CD14-positive monocyte (primary cell): ENCODE measurements around the gene NOTCH3. TPM values are rescaled to one million over a fixed set of nuclear protein-coding genes. Genes with fewer than 3 reads are reported as not detected.

Source experiments
- DNase-seq, 3 donors: peaks; one replicate each; pipeline ENCODE4 v3.0.0-alpha.2; 2011 to 2022
- H2AFZ ChIP-seq: 2 replicates; pipeline ENCODE4 v1.6.0; 2012; ENCODE audit warnings: mild to moderate bottlenecking, low read depth, low read length, inconsistent platforms; ENCODE audit not compliant: insufficient read depth, poor library complexity, severe bottlenecking
- H3K27ac ChIP-seq, 2 donors: 1 replicate in 1 of 2; 2 replicates in 1 of 2; pipeline ENCODE4 v1.5.1; 2012 to 2013; ENCODE audit warnings: low read length in 2 of 2, control low read depth in 1 of 2, inconsistent platforms in 1 of 2, low read depth in 1 of 2, mild to moderate bottlenecking in 1 of 2
- H3K27me3 ChIP-seq, 2 donors: one replicate each; pipeline versions ENCODE4 v1.6.0 to v1.6.1; 2011 to 2013; ENCODE audit warnings: low read length in 2 of 2; ENCODE audit not compliant: control insufficient read depth in 2 of 2, insufficient read depth in 2 of 2
- H3K36me3 ChIP-seq, 2 donors: replicated peaks in 1 of 2; 1 replicate in 1 of 2; 2 replicates in 1 of 2; pipeline versions ENCODE4 v1.5.1 to v1.6.1; 2012 to 2013; ENCODE audit warnings: low read length in 2 of 2, control low read depth in 1 of 2, inconsistent platforms in 1 of 2, mild to moderate bottlenecking in 1 of 2; ENCODE audit not compliant: insufficient read depth in 2 of 2, control insufficient read depth in 1 of 2
- H3K4me1 ChIP-seq, 2 donors: 1 replicate in 1 of 2; 2 replicates in 1 of 2; pipeline versions ENCODE4 v1.5.1 to v1.6.1; 2012 to 2013; ENCODE audit warnings: low read length in 2 of 2, control low read depth in 1 of 2, inconsistent platforms in 1 of 2, mild to moderate bottlenecking in 1 of 2, moderate library complexity in 1 of 2; ENCODE audit not compliant: insufficient read depth in 2 of 2, control insufficient read depth in 1 of 2
- H3K4me2 ChIP-seq: replicated peaks from 2 replicates; pipeline ENCODE3; 2012; ENCODE audit warnings: low read length, moderate library complexity, mild to moderate bottlenecking; ENCODE audit not compliant: poor library complexity, severe bottlenecking; ENCODE audit errors: extremely low read depth
- H3K4me3 ChIP-seq, 3 experiments: fragments of 200-600 bp in 1 of 3; sonication (generic) in 1 of 3; replicated peaks in 1 of 3; 1 replicate in 2 of 3; 2 replicates in 1 of 3; pipeline ENCODE4 v1.5.1; 2011 to 2013; ENCODE audit warnings: low read length in 3 of 3, mild to moderate bottlenecking in 3 of 3, control low read depth in 2 of 3, low read depth in 2 of 3, inconsistent platforms in 1 of 3, moderate library complexity in 1 of 3
- H3K79me2 ChIP-seq: 2 replicates; pipeline ENCODE4 v1.6.0; 2012; ENCODE audit warnings: mild to moderate bottlenecking, control low read depth, inconsistent platforms, low read length, moderate library complexity; ENCODE audit not compliant: insufficient read depth
- H3K9ac ChIP-seq: 2 replicates; pipeline ENCODE4 v1.6.0; 2017; ENCODE audit warnings: low read length, mild to moderate bottlenecking; ENCODE audit not compliant: insufficient read depth, poor library complexity, severe bottlenecking
- H3K9me3 ChIP-seq, 2 donors: replicated peaks in 1 of 2; 1 replicate in 1 of 2; 2 replicates in 1 of 2; pipeline versions ENCODE4 v1.5.1 to v1.6.1; 2012 to 2013; ENCODE audit warnings: low read length in 2 of 2, control low read depth in 1 of 2; ENCODE audit not compliant: control insufficient read depth in 1 of 2, insufficient read depth in 1 of 2
- H4K20me1 ChIP-seq: 2 replicates; pipeline ENCODE4 v1.6.0; 2012; ENCODE audit warnings: mild to moderate bottlenecking, low read length, control low read depth, moderate library complexity; ENCODE audit not compliant: insufficient read depth
- H3K27ac Mint-ChIP-seq, 7 donors: one replicate each; pipeline ENCODE4 v1.8.0; 2020; ENCODE audit warnings: mild to moderate bottlenecking in 7 of 7, mixed read lengths in 7 of 7, moderate library complexity in 6 of 7, inconsistent platforms in 2 of 7
- H3K27me3 Mint-ChIP-seq, 3 donors: one replicate each; pipeline ENCODE4 v1.8.0; 2021 to 2022; ENCODE audit warnings: low read depth in 3 of 3, mild to moderate bottlenecking in 3 of 3, mixed read lengths in 3 of 3, moderate library complexity in 3 of 3, inconsistent platforms in 1 of 3
- H3K36me3 Mint-ChIP-seq, 2 donors: one replicate each; pipeline ENCODE4 v1.8.0; 2020; ENCODE audit warnings: mixed read lengths in 2 of 2, inconsistent platforms in 1 of 2, mild to moderate bottlenecking in 1 of 2
- H3K4me1 Mint-ChIP-seq: one replicate; pipeline ENCODE4 v1.8.0; 2020; ENCODE audit warnings: mild to moderate bottlenecking, mixed read lengths
- H3K4me3 Mint-ChIP-seq, 2 donors: one replicate each; pipeline ENCODE4 v1.8.0; 2020; ENCODE audit warnings: mild to moderate bottlenecking in 2 of 2, mixed read lengths in 2 of 2, moderate library complexity in 1 of 2
- H3K9me3 Mint-ChIP-seq, 7 donors: one replicate each; pipeline ENCODE4 v1.8.0; 2020 to 2022; ENCODE audit warnings: mixed read lengths in 7 of 7, mild to moderate bottlenecking in 6 of 7, moderate library complexity in 6 of 7, inconsistent platforms in 2 of 7
- CTCF ChIP-seq: fragments of 200-600 bp; IDR thresholded peaks from one replicate; pipeline ENCODE4 v1.8.0; 2022; ENCODE audit warnings: antibody characterized with exemption, mild to moderate bottlenecking
- WGBS: methylation state at CpG from one replicate; pipeline ENCODE4 v1.1.5; 2013; ENCODE audit warnings: missing lambda C conversion rate; ENCODE audit not compliant: insufficient coverage; 5-methylcytosine and 5-hydroxymethylcytosine counted together
- intact Hi-C, 2 donors: fragments of 100-400 bp; cut with micrococcal nuclease; formaldehyde crosslinking; loops; one replicate each; pipeline versions ENCODE4 v1.15.0 to v1.15.1; 2023
- polyA plus RNA-seq, 3 donors: library from polyadenylated mRNA; depleted of rRNA in 1 of 3; unstranded in 2 of 3; stranded (reverse) in 1 of 3; fragments of 300-500 nt in 2 of 3; fragments of >200 nt in 1 of 3; fragmentation: Illumina TruSeq in 2 of 3; gene quantifications; 1 replicate in 2 of 3; 2 replicates in 1 of 3; pipeline ENCODE4 v1.2.3, GENCODE V29; 2012 to 2021

NOTCH3 gene
- polyA plus RNA-seq, 3 donors = 0.05 to 0.51 TPM; not detected in 1

- no peak for TF ChIP-seq CTCF
- Mint-ChIP-seq H3K27me3 (peaks cover 4 to 11% (median 8%) of the 10 kb centered on the region in 3 donors), H3K9me3 (peaks cover 0 to under 1% (median 0%) of the 10 kb centered on the region in 7 donors), H3K27ac (no peak overlapping the region), H3K4me3 (no peak overlapping the region), H3K4me1 (no peaks in the 10 kb centered on the region), H3K36me3 (peaks cover 36 to 46% of the 10 kb centered on the region in 2 donors)
- peaks cover 38 to 46% of the 10 kb centered on the region in 2 donors for H3K36me3 ChIP-seq
- no peak for DNase-seq
- H4K20me1 ChIP-seq = no peaks in the 10 kb centered on the region
- no peaks in the 10 kb centered on the region for H3K4me1 ChIP-seq
- intact Hi-C loops = no loop called here
- H3K27me3 ChIP-seq = peaks cover 0 to 4% of the 10 kb centered on the region in 2 donors
- H3K27ac ChIP-seq = no peak overlapping the region
- H3K4me3 ChIP-seq = no peak overlapping the region
- H3K4me2 ChIP-seq = no peak overlapping the region
- no peak overlapping the region for H2AFZ ChIP-seq
- 95% methylated on average over 57 of the region's 58 CpGs for WGBS
- H3K9me3 ChIP-seq = no peaks in the 10 kb centered on the region
- no peaks in the 10 kb centered on the region for H3K79me2 ChIP-seq
- no peak overlapping the region for H3K9ac ChIP-seq
Measured at GRCh38 chr19:15113245-15114152, 87.3 kb downstream of the NOTCH3 start.

GRCh38 chr19:15112385-15112784 lies 88.4 kb downstream of the NOTCH3 start:
- Histone ChIP-seq H3K4me2 (no peak overlapping the region), H3K36me3 (peaks cover 27 to 35% of the 10 kb centered on the region in 2 donors), H3K4me1 (peaks cover 0 to 1% of the 10 kb centered on the region in 2 donors), H3K27ac (no peak overlapping the region), H3K9ac (no peak overlapping the region), H2AFZ (no peak overlapping the region), H4K20me1 (no peaks in the 10 kb centered on the region), H3K4me3 (no peak overlapping the region), H3K9me3 (no peaks in the 10 kb centered on the region), H3K79me2 (no peaks in the 10 kb centered on the region), H3K27me3 (peaks cover 9 to 15% of the 10 kb centered on the region in 2 donors)
- Mint-ChIP-seq H3K4me3 (no peak overlapping the region), H3K27me3 (peaks cover 13 to 22% (median 18%) of the 10 kb centered on the region in 3 donors), H3K9me3 (peaks cover 0 to 4% (median 0%) of the 10 kb centered on the region in 7 donors), H3K36me3 (peaks cover 26 to 34% of the 10 kb centered on the region in 2 donors), H3K4me1 (peaks cover 7% of the 10 kb centered on the region), H3K27ac (no peak overlapping the region)
- no peak for TF ChIP-seq CTCF
- intact Hi-C loops = no loop called here
- WGBS = 93% methylated on average over 10 of the region's 11 CpGs
- no peak for DNase-seq
